Brain microvascular endothelial cell (primary cell): ENCODE measurements around the gene FANCF.

Experiments
- DNase-seq: peaks from one replicate; pipeline ENCODE4 v3.0.0-alpha.2; 2020
- H3K27ac ChIP-seq: fragments of 250-450 bp; sonication (Bioruptor Pico); 2 replicates; pipeline ENCODE4 v1.5.1; 2020; ENCODE audit warnings: mild to moderate bottlenecking, moderate library complexity
- H3K27me3 ChIP-seq: fragments of 250-450 bp; sonication (Bioruptor Pico); replicated peaks from 2 replicates; pipeline ENCODE4 v1.5.1; 2020; ENCODE audit warnings: mild to moderate bottlenecking
- H3K36me3 ChIP-seq: fragments of 250-450 bp; sonication (Bioruptor Pico); replicated peaks from 2 replicates; pipeline ENCODE4 v1.5.1; 2020; ENCODE audit warnings: mild to moderate bottlenecking
- H3K4me3 ChIP-seq: 2 replicates; pipeline ENCODE4 v1.5.1; 2011; ENCODE audit warnings: low read depth, mild to moderate bottlenecking, control low read depth, low read length, moderate library complexity
- CTCF ChIP-seq: IDR thresholded peaks from 2 replicates; pipeline ENCODE4 v1.5.1; 2011; ENCODE audit warnings: low read depth, mild to moderate bottlenecking, moderate library complexity, low read length, control low read depth, inconsistent platforms; ENCODE audit errors: missing control alignments
- in situ Hi-C: cut with HindIII; loops from 2 replicates; pipeline ENCODE4 v1.10.0; 2017; ENCODE audit warnings: low sequenced_read_pairs, low pct_ligation_motif_present

The FANCF gene

GRCh38 chr11:22603933-22604332 lies 21.7 kb downstream of the FANCF start:
- no peak for DNase-seq
- Histone ChIP-seq H3K27ac (no peak overlapping the region), H3K36me3 (no peaks in the 10 kb centered on the region), H3K27me3 (no peaks in the 10 kb centered on the region), H3K4me3 (no peak overlapping the region)
- no peak for TF ChIP-seq CTCF
- in situ Hi-C loops = no loop called here

GRCh38 chr11:22602504-22602903 lies 23.1 kb downstream of the FANCF start:
- H3K27ac ChIP-seq = no peak overlapping the region
- no peaks in the 10 kb centered on the region for H3K27me3 ChIP-seq
- TF ChIP-seq CTCF = no peak
- H3K4me3 ChIP-seq = no peak overlapping the region
- in situ Hi-C loops = no loop called here
- H3K36me3 ChIP-seq = no peaks in the 10 kb centered on the region
- no peak for DNase-seq

GRCh38 chr11:22599458-22599857 lies 26.2 kb downstream of the FANCF start:
- no peaks in the 10 kb centered on the region for H3K36me3 ChIP-seq
- no peak overlapping the region for H3K4me3 ChIP-seq
- no peaks in the 10 kb centered on the region for H3K27me3 ChIP-seq
- DNase-seq = no peak
- H3K27ac ChIP-seq = no peak overlapping the region
- in situ Hi-C loops = no loop called here
- TF ChIP-seq CTCF = no peak

- Histone ChIP-seq H3K27me3 (no peaks in the 10 kb centered on the region), H3K36me3 (no peaks in the 10 kb centered on the region), H3K4me3 (no peak overlapping the region), H3K27ac (no peak overlapping the region)
- no peak for DNase-seq
- no peak for TF ChIP-seq CTCF
- in situ Hi-C loops = no loop called here
Observed at GRCh38 chr11:22597062-22597461, 28.6 kb downstream of the FANCF start.

- in situ Hi-C loops = no loop called here
- DNase-seq = no peak
- Histone ChIP-seq H3K36me3 (no peaks in the 10 kb centered on the region), H3K4me3 (no peak overlapping the region), H3K27me3 (no peaks in the 10 kb centered on the region), H3K27ac (no peak overlapping the region)
- no peak for TF ChIP-seq CTCF
Observed at GRCh38 chr11:22584976-22585375, 40.6 kb downstream of the FANCF start.

- Histone ChIP-seq H3K27ac (no peak overlapping the region), H3K36me3 (no peaks in the 10 kb centered on the region), H3K4me3 (no peak overlapping the region), H3K27me3 (no peaks in the 10 kb centered on the region)
- no peak for DNase-seq
- in situ Hi-C loops = no loop called here
- TF ChIP-seq CTCF = no peak
Observed at GRCh38 chr11:22583963-22584492, 41.6 kb downstream of the FANCF start.
